HG02623 (cell line): ENCODE measurements around the gene XYLT2.
"Not testable (repeated sequence)": the region's sequence is repeated elsewhere in the genome, so short reads cannot be mapped to it uniquely, and the experiment has no call there.

Source experiments
- ATAC-seq: cut with Tn5 transposase; IDR thresholded peaks from one replicate; pipeline ENCODE4 v1.9.1; 2021; ENCODE audit warnings: moderate library complexity; ENCODE audit not compliant: unreplicated experiment

Gene XYLT2

GRCh38 chr17:50319306-50320004 lies 26.5 kb upstream of the XYLT2 start:
- no peak for ATAC-seq

- no peak for ATAC-seq
These were observed 23.7 kb upstream of the XYLT2 start for GRCh38 chr17:50322271-50322670.

GRCh38 chr17:50323060-50323459 lies 22.9 kb upstream of the XYLT2 start:
- ATAC-seq: no peak

- no peak for ATAC-seq
These were observed 20.0 kb upstream of the XYLT2 start for GRCh38 chr17:50325906-50326305.

- no peak for ATAC-seq
These were observed 19.0 kb upstream of the XYLT2 start for GRCh38 chr17:50326831-50327364.

- ATAC-seq: no peak
These were observed 17.3 kb upstream of the XYLT2 start for GRCh38 chr17:50328363-50329325.

- no peak for ATAC-seq
These were observed 16.2 kb upstream of the XYLT2 start for GRCh38 chr17:50329716-50330115.

- no peak for ATAC-seq
These were observed 15.7 kb upstream of the XYLT2 start for GRCh38 chr17:50330151-50330775.

GRCh38 chr17:50331085-50331791 lies 14.7 kb upstream of the XYLT2 start:
- no peak for ATAC-seq

GRCh38 chr17:50332196-50332595 lies 13.7 kb upstream of the XYLT2 start:
- ATAC-seq: no peak

- not testable (repeated sequence) for ATAC-seq
These were observed 12.5 kb upstream of the XYLT2 start for GRCh38 chr17:50333291-50334057.

GRCh38 chr17:50337956-50338355 lies 8.0 kb upstream of the XYLT2 start:
- no peak for ATAC-seq

GRCh38 chr17:50338645-50339044 lies 7.3 kb upstream of the XYLT2 start:
- no peak for ATAC-seq

GRCh38 chr17:50339381-50339780 lies 6.5 kb upstream of the XYLT2 start:
- no peak for ATAC-seq

GRCh38 chr17:50344731-50345365 lies 1.1 kb upstream of the XYLT2 start:
- ATAC-seq: no peak

GRCh38 chr17:50346313-50347116 lies 589 bp downstream of the XYLT2 start:
- ATAC-seq: peak; percentile 43

GRCh38 chr17:50347117-50347893 lies 1.4 kb downstream of the XYLT2 start:
- ATAC-seq: no peak

GRCh38 chr17:50347894-50348291 lies 2.0 kb downstream of the XYLT2 start:
- ATAC-seq: no peak
